T-cell (primary cell): ENCODE results near the gene KSR1. TPM values are rescaled to one million over a fixed set of nuclear protein-coding genes. Genes with fewer than 3 reads are reported as not detected.
A peak's percentile ranks its signal among the peaks of the same experiment; 100 is the strongest.

Experiments used
- ATAC-seq, 4 experiments: fragments of 200-7000 bp in 3 of 4; fragments of 150-1000 bp in 1 of 4; cut with Tn5 transposase; replicated peaks in 1 of 4; 1 replicate in 3 of 4; 2 replicates in 1 of 4; pipeline ENCODE4 v1.10.0; 2021; ENCODE audit warnings: moderate library complexity in 3 of 4, mild to moderate bottlenecking in 2 of 4, moderate number of reproducible peaks in 1 of 4
- CTCF ChIA-PET, 2 donors: fragments of 300-600 bp; sonication (Branson Sonifier 250); formaldehyde crosslinking; loops; one replicate each; lab custom pipeline; 2022; ENCODE audit warnings: antibody characterized with exemption in 2 of 2; lab: Charles Lee
- POLR2A ChIA-PET, 2 donors: fragments of 300-600 bp; sonication (Branson Sonifier 250); formaldehyde crosslinking; loops; one replicate each; lab custom pipeline; 2022; ENCODE audit warnings: antibody characterized with exemption in 2 of 2; lab: Charles Lee
- DNase-seq, 35 experiments: peaks; one replicate each; pipeline versions ENCODE4 v3.0.0 to v3.0.0-alpha.2; 2013 to 2023
- H3K27ac ChIP-seq: one replicate; pipeline ENCODE4 v1.5.1; 2013; ENCODE audit warnings: low read length
- H3K27me3 ChIP-seq, 2 experiments: replicated peaks in 1 of 2; 1 replicate in 1 of 2; 2 replicates in 1 of 2; pipeline versions ENCODE4 v1.6.1 to v1.7.0; 2013; ENCODE audit warnings: low read length in 1 of 2, mixed read lengths in 1 of 2; ENCODE audit not compliant: control insufficient read depth in 2 of 2, insufficient read depth in 2 of 2; ENCODE audit errors: extremely low read depth in 1 of 2
- H3K36me3 ChIP-seq, 2 donors: 1 replicate in 1 of 2; 2 replicates in 1 of 2; pipeline versions ENCODE4 v1.6.1 to v1.7.0; 2013; ENCODE audit warnings: low read length in 1 of 2; ENCODE audit not compliant: control insufficient read depth in 2 of 2, insufficient read depth in 1 of 2; ENCODE audit errors: extremely low read depth in 1 of 2
- H3K4me1 ChIP-seq, 2 experiments: 1 replicate in 1 of 2; 2 replicates in 1 of 2; pipeline versions ENCODE4 v1.6.1 to v1.7.0; 2013; ENCODE audit warnings: low read length in 2 of 2, mixed read lengths in 1 of 2; ENCODE audit not compliant: insufficient read depth in 2 of 2, control insufficient read depth in 1 of 2; ENCODE audit errors: extremely low read depth in 1 of 2
- H3K4me3 ChIP-seq, 2 donors: 1 replicate in 1 of 2; 2 replicates in 1 of 2; pipeline versions ENCODE4 v1.5.1 to v1.7.0; 2013; ENCODE audit warnings: mild to moderate bottlenecking in 2 of 2, low read length in 1 of 2, moderate library complexity in 1 of 2; ENCODE audit not compliant: control insufficient read depth in 1 of 2; ENCODE audit errors: extremely low read depth in 1 of 2
- H3K9me3 ChIP-seq: 2 replicates; pipeline ENCODE4 v1.7.0; 2013
- H3K27ac Mint-ChIP-seq, 2 donors: one replicate each; pipeline ENCODE4 v1.8.0; 2020 to 2021; ENCODE audit warnings: mild to moderate bottlenecking in 2 of 2, mixed read lengths in 2 of 2
- H3K27me3 Mint-ChIP-seq, 2 donors: one replicate each; pipeline ENCODE4 v1.8.0; 2021 to 2022; ENCODE audit warnings: mixed read lengths in 2 of 2
- H3K36me3 Mint-ChIP-seq: one replicate; pipeline ENCODE4 v1.8.0; 2021; ENCODE audit warnings: mixed read lengths
- H3K4me1 Mint-ChIP-seq, 3 donors: one replicate each; pipeline ENCODE4 v1.8.0; 2020 to 2022; ENCODE audit warnings: mixed read lengths in 3 of 3, mild to moderate bottlenecking in 1 of 3
- H3K4me3 Mint-ChIP-seq, 3 donors: one replicate each; pipeline ENCODE4 v1.8.0; 2020 to 2022; ENCODE audit warnings: mild to moderate bottlenecking in 3 of 3, mixed read lengths in 3 of 3, moderate library complexity in 3 of 3
- H3K9me3 Mint-ChIP-seq, 3 donors: one replicate each; pipeline ENCODE4 v1.8.0; 2020 to 2022; ENCODE audit warnings: mixed read lengths in 3 of 3
- WGBS: methylation state at CpG from one replicate; pipeline ENCODE4 v1.1.5; 2013; ENCODE audit warnings: missing lambda C conversion rate; ENCODE audit not compliant: insufficient coverage; 5-methylcytosine and 5-hydroxymethylcytosine counted together
- total RNA-seq, 35 experiments: library from RNA in 6 of 35; stranded (reverse) in 6 of 35; fragments of 120-200 nt in 1 of 35; gene quantifications; one replicate each; pipeline versions ENCODE4 v1.2.1 to v1.2.4 and lab custom pipeline; 2013 to 2026

KSR1 gene
- total RNA-seq, 5 donors from 2014 or later (not counting 1 experiment from before 2014, with no cell fraction given) = 26.8 to 35.8 (median 27.6) TPM

- Histone ChIP-seq H3K27me3 (no peaks in the 10 kb centered on the region), H3K4me3 (no peak overlapping the region), H3K27ac (no peak overlapping the region), H3K4me1 (peaks cover 0 to 23% of the 10 kb centered on the region in 2 experiments), H3K36me3 (no peaks in the 10 kb centered on the region), H3K9me3 (no peaks in the 10 kb centered on the region)
- Mint-ChIP-seq H3K27me3 (no peaks in the 10 kb centered on the region), H3K4me1 (peaks cover 11 to 22% (median 19%) of the 10 kb centered on the region in 3 donors), H3K27ac (no peak overlapping the region), H3K4me3 (no peak overlapping the region), H3K36me3 (peaks cover 7% of the 10 kb centered on the region), H3K9me3 (no peaks in the 10 kb centered on the region)
- CTCF ChIA-PET = interaction anchor here in 1 of 2 donors (2.2 kb wide), 1 partner anchor 33 kb away, joined by 10 read pairs; no protein-coding TSS in a partner anchor
- no peak for ATAC-seq
- 91% methylated on average over 8 of the region's 14 CpGs for WGBS
- no peak for DNase-seq
- POLR2A ChIA-PET = no interaction called here
Measured at GRCh38 chr17:27566671-27567562, 110.7 kb downstream of the KSR1 start.

- Mint-ChIP-seq H3K27me3 (no peaks in the 10 kb centered on the region), H3K27ac (no peak overlapping the region), H3K4me3 (no peak overlapping the region), H3K9me3 (no peaks in the 10 kb centered on the region), H3K36me3 (peaks cover 4% of the 10 kb centered on the region), H3K4me1 (peaks cover 11 to 22% (median 19%) of the 10 kb centered on the region in 3 donors)
- no peaks in the 10 kb centered on the region for H3K9me3 ChIP-seq
- no peaks in the 10 kb centered on the region for H3K36me3 ChIP-seq
- H3K27ac ChIP-seq = no peak overlapping the region
- H3K4me1 ChIP-seq = peaks cover 0 to 23% of the 10 kb centered on the region in 2 experiments
- CTCF ChIA-PET = interaction anchor here in 1 of 2 donors (2.2 kb wide), 1 partner anchor 32 kb away, joined by 10 read pairs; no protein-coding TSS in a partner anchor
- H3K27me3 ChIP-seq = no peaks in the 10 kb centered on the region
- WGBS = 100% methylated on average over 5 of the region's 5 CpGs
- no peak overlapping the region for H3K4me3 ChIP-seq
- no peak for DNase-seq
- POLR2A ChIA-PET = no interaction called here
- no peak for ATAC-seq
Measured at GRCh38 chr17:27567563-27567859, 111.3 kb downstream of the KSR1 start.

GRCh38 chr17:27568216-27568615 is 112.0 kb downstream of the KSR1 start:
- Mint-ChIP-seq H3K27me3 (no peaks in the 10 kb centered on the region), H3K9me3 (no peaks in the 10 kb centered on the region), H3K4me1 (peaks cover 7 to 21% (median 15%) of the 10 kb centered on the region in 3 donors), H3K4me3 (no peak overlapping the region), H3K27ac (no peak overlapping the region), H3K36me3 (peaks cover 4% of the 10 kb centered on the region)
- peaks cover 0 to 23% of the 10 kb centered on the region in 2 experiments for H3K4me1 ChIP-seq
- no peak overlapping the region for H3K27ac ChIP-seq
- ATAC-seq (no peak), DNase-seq (no peak)
- H3K9me3 ChIP-seq = no peaks in the 10 kb centered on the region
- no peaks in the 10 kb centered on the region for H3K27me3 ChIP-seq
- ChIA-PET POLR2A (no interaction called here), CTCF (interaction anchor here in 1 of 2 donors (2.2 kb wide), 1 partner anchor 31 kb away, joined by 10 read pairs; no protein-coding TSS in a partner anchor)
- H3K4me3 ChIP-seq = no peak overlapping the region
- WGBS = 98% methylated on average over 6 of the region's 9 CpGs
- H3K36me3 ChIP-seq = no peaks in the 10 kb centered on the region

GRCh38 chr17:27568811-27569210 is 112.6 kb downstream of the KSR1 start:
- H3K36me3 Mint-ChIP-seq = peaks cover 4% of the 10 kb centered on the region
- no peak overlapping the region for H3K4me3 Mint-ChIP-seq
- peaks cover 1 to 16% (median 13%) of the 10 kb centered on the region in 3 donors for H3K4me1 Mint-ChIP-seq
- CTCF ChIA-PET = interaction anchor here in 1 of 2 donors (0.7 to 2.2 kb wide), 2 partner anchors 31 to 114 kb away, joined by 4 to 10 read pairs; no protein-coding TSS in a partner anchor
- H3K27me3 Mint-ChIP-seq = no peaks in the 10 kb centered on the region
- H3K36me3 ChIP-seq = no peaks in the 10 kb centered on the region
- no peaks in the 10 kb centered on the region for H3K9me3 Mint-ChIP-seq
- H3K4me1 ChIP-seq = peaks cover 0 to 23% of the 10 kb centered on the region in 2 experiments
- POLR2A ChIA-PET = no interaction called here
- H3K4me3 ChIP-seq = no peak overlapping the region
- no peaks in the 10 kb centered on the region for H3K27me3 ChIP-seq
- H3K27ac ChIP-seq = peak overlapping the region; percentile 27
- no peak overlapping the region for H3K27ac Mint-ChIP-seq
- WGBS = 71% methylated on average over 1 of the region's 5 CpGs
- no peak for DNase-seq
- no peak for ATAC-seq
- H3K9me3 ChIP-seq = no peaks in the 10 kb centered on the region

- peak overlapping the region in 1 of 2 donors; percentile 71 for H3K27ac Mint-ChIP-seq
- no peak overlapping the region for H3K4me3 Mint-ChIP-seq
- H3K4me1 Mint-ChIP-seq = peaks cover 0 to 17% (median 11%) of the 10 kb centered on the region in 3 donors
- H3K36me3 ChIP-seq = no peaks in the 10 kb centered on the region
- 86% methylated on average over 6 of the region's 6 CpGs for WGBS
- ChIA-PET POLR2A (no interaction called here), CTCF (interaction anchor here in 1 of 2 donors (0.7 to 2.2 kb wide), 2 partner anchors 30 to 114 kb away, joined by 4 to 10 read pairs; no protein-coding TSS in a partner anchor)
- H3K4me1 ChIP-seq = peaks cover 0 to 21% of the 10 kb centered on the region in 2 experiments
- H3K9me3 ChIP-seq = no peaks in the 10 kb centered on the region
- H3K27me3 ChIP-seq = no peaks in the 10 kb centered on the region
- no peaks in the 10 kb centered on the region for H3K27me3 Mint-ChIP-seq
- peak; percentile 53 to 78 (median 69) for ATAC-seq
- no peaks in the 10 kb centered on the region for H3K9me3 Mint-ChIP-seq
- peaks cover 1% of the 10 kb centered on the region for H3K36me3 Mint-ChIP-seq
- peak overlapping the region; percentile 27 for H3K27ac ChIP-seq
- peak in 34 of 35 experiments; percentile 14 to 72 (median 51) for DNase-seq
- H3K4me3 ChIP-seq = no peak overlapping the region
Measured at GRCh38 chr17:27569257-27569722, 113.0 kb downstream of the KSR1 start.

- POLR2A ChIA-PET = no interaction called here
- H3K27ac Mint-ChIP-seq = no peak overlapping the region
- no peaks in the 10 kb centered on the region for H3K27me3 Mint-ChIP-seq
Measured at GRCh38 chr17:27569884-27570577, 113.8 kb downstream of the KSR1 start.

More at GRCh38 chr17:27569884-27570577, 113.8 kb downstream of the KSR1 start:
- Histone ChIP-seq H3K4me3 (no peak overlapping the region), H3K9me3 (no peaks in the 10 kb centered on the region), H3K4me1 (peaks cover 0 to 16% of the 10 kb centered on the region in 2 experiments), H3K36me3 (no peaks in the 10 kb centered on the region), H3K27ac (peak overlapping the region; percentile 12), H3K27me3 (no peaks in the 10 kb centered on the region)
- H3K9me3 Mint-ChIP-seq = no peaks in the 10 kb centered on the region
- H3K36me3 Mint-ChIP-seq = peaks cover 3% of the 10 kb centered on the region
- CTCF ChIA-PET = no interaction called here
- peaks cover 0 to 14% (median 8%) of the 10 kb centered on the region in 3 donors for H3K4me1 Mint-ChIP-seq
- no CpG with 5 or more reads among the region's 7 CpGs for WGBS
- ATAC-seq (no peak), DNase-seq (no peak)
- no peak overlapping the region for H3K4me3 Mint-ChIP-seq
